Measurements from ENCODE around the gene IRAK1. TPM values are rescaled to one million over a fixed set of nuclear protein-coding genes. Genes with fewer than 3 reads are reported as not detected.
A peak's percentile ranks its signal among the peaks of the same experiment; 100 is the strongest.

Gene IRAK1
- total and polyA plus RNA-seq, 9 of the 15 experiments (the other 6 are each of a cell fraction or from before 2014, with no cell fraction given), result 11.6 to 261 (median 91.6) TPM

DNA sequence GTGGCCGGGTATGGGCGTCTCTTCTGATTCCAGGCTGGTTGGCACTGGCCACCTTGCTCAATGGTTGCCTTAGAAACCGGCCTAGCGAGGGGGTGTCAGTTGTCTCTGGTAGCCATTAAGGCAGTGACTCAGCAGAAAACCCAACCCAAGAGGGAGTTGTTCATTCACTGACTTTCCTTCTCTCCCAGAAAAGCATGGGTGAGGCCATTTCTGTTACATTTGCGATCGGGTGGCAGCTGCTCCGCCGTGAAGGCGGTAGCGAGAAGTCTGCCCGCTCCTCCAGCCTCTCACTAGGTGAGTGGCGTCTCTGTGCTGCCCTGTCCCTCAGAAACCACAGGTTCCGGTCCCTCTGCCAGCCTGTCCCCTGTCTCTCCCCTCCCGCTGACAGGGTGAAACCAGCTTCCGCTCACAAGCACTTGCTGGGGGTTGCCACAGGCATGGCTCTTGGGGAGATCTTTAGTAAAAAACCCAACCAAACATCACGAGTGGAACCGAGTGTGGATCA, 17.4 kb downstream of the IRAK1 start (continued):
- peak; percentile 98 for TF ChIP-seq BACH1 (tag; IDR thresholded peaks at IDR 0.05)
- TF ChIP-seq, protein P1, sequence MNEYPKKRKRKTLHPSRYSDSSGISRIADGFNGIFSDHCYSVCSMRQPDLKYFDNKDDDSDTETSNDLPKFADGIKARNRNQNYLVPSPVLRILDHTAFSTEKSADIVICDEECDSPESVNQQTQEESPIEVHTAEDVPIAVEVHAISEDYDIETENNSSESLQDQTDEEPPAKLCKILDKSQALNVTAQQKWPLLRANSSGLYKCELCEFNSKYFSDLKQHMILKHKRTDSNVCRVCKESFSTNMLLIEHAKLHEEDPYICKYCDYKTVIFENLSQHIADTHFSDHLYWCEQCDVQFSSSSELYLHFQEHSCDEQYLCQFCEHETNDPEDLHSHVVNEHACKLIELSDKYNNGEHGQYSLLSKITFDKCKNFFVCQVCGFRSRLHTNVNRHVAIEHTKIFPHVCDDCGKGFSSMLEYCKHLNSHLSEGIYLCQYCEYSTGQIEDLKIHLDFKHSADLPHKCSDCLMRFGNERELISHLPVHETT (CRISPR knock-in tag; conservative IDR thresholded peaks at IDR 0.05 in 1 of 2, IDR thresholded peaks at IDR 0.05 in 1 of 2), result peak in 1 of 2 experiments; percentile 98; a peak in 2 of 4 replicates
- TF ChIP-seq IRF2 (CRISPR knock-in tag; IDR thresholded peaks at IDR 0.05), result no peak
- TF ChIP-seq SRSF1 (IDR thresholded peaks at IDR 0.05; ENCODE audit: low read depth, low read length), result no peak
- TF ChIP-seq, protein P2, sequence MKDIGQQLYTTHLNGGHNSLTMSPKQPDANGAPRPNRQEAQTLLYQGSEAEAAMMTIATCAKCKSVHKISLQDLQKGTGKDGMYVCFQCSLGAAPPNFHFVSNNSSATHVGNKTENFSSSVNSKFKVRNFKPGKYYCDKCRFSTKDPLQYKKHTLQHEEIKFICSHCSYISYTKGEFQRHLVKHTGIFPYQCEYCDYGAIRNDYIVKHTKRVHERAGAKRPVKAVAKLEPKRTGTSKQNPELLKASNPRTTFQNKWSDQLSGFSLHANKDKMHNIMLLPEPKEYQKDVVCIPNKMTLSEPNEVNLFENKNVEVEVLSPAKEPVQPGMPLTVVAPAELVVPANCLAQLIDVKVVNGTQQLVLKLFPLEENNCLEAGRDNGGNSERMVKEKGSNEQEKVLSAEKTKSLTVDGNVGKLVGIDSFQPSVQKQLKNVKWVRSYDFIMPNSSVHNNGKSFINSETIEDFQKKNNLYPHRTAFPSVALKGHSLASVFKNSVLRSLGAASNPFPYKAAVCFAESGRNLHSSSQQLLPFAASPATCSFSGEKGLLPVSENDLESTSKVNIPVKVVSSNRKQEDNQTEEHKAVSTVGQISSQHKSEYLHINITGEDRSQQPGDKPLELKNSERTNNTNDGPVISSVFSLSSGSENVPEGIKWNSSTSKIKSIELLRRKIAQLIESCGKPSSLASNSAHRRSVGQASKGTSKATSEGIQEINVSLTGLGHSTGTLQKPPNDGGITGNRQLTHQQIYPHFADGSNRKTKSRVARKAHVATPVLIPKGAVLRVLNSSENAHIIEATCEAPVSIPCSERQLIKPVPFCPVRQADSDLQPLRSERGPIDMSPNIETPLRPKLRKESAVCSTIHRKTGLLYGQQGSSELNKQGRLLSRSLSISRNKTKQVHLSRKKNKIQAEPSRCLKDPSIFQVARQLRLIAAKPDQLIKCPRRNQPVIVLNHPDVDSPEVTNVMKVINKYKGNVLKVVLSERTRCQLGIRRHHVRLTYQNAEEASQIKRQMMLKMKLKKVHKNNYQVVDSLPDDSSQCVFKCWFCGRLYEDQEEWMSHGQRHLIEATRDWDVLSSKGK (CRISPR knock-in tag; IDR thresholded peaks at IDR 0.05), result no peak
- TF ChIP-seq, protein P3, sequence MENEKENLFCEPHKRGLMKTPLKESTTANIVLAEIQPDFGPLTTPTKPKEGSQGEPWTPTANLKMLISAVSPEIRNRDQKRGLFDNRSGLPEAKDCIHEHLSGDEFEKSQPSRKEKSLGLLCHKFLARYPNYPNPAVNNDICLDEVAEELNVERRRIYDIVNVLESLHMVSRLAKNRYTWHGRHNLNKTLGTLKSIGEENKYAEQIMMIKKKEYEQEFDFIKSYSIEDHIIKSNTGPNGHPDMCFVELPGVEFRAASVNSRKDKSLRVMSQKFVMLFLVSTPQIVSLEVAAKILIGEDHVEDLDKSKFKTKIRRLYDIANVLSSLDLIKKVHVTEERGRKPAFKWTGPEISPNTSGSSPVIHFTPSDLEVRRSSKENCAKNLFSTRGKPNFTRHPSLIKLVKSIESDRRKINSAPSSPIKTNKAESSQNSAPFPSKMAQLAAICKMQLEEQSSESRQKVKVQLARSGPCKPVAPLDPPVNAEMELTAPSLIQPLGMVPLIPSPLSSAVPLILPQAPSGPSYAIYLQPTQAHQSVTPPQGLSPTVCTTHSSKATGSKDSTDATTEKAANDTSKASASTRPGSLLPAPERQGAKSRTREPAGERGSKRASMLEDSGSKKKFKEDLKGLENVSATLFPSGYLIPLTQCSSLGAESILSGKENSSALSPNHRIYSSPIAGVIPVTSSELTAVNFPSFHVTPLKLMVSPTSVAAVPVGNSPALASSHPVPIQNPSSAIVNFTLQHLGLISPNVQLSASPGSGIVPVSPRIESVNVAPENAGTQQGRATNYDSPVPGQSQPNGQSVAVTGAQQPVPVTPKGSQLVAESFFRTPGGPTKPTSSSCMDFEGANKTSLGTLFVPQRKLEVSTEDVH (IDR thresholded peaks at IDR 0.05; ENCODE audit: low read depth, partially characterized antibody), result no peak
- no peak for TF ChIP-seq NCOA1 (IDR thresholded peaks at IDR 0.05; ENCODE audit: low read depth)
- TF ChIP-seq, protein P4, sequence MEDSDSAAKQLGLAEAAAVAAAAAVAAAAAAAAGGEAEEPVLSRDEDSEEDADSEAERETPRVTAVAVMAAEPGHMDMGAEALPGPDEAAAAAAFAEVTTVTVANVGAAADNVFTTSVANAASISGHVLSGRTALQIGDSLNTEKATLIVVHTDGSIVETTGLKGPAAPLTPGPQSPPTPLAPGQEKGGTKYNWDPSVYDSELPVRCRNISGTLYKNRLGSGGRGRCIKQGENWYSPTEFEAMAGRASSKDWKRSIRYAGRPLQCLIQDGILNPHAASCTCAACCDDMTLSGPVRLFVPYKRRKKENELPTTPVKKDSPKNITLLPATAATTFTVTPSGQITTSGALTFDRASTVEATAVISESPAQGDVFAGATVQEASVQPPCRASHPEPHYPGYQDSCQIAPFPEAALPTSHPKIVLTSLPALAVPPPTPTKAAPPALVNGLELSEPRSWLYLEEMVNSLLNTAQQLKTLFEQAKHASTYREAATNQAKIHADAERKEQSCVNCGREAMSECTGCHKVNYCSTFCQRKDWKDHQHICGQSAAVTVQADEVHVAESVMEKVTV (CRISPR knock-in tag; IDR thresholded peaks at IDR 0.05), result peak; percentile 31; the same call in 1 of the 2 replicates
- no peak for TF ChIP-seq RBM17 (IDR thresholded peaks at IDR 0.05; ENCODE audit: borderline replicate concordance, low read depth, low read length)
- TF ChIP-seq, protein P5, sequence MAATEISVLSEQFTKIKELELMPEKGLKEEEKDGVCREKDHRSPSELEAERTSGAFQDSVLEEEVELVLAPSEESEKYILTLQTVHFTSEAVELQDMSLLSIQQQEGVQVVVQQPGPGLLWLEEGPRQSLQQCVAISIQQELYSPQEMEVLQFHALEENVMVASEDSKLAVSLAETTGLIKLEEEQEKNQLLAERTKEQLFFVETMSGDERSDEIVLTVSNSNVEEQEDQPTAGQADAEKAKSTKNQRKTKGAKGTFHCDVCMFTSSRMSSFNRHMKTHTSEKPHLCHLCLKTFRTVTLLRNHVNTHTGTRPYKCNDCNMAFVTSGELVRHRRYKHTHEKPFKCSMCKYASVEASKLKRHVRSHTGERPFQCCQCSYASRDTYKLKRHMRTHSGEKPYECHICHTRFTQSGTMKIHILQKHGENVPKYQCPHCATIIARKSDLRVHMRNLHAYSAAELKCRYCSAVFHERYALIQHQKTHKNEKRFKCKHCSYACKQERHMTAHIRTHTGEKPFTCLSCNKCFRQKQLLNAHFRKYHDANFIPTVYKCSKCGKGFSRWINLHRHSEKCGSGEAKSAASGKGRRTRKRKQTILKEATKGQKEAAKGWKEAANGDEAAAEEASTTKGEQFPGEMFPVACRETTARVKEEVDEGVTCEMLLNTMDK (IDR thresholded peaks at IDR 0.05; ENCODE audit: borderline replicate concordance, insufficient read depth, low read depth, low read length, poor library complexity, severe bottlenecking), result no peak
- TF ChIP-seq MCM2 (IDR thresholded peaks at IDR 0.05; ENCODE audit: low read depth), result no peak
- TF ChIP-seq HDGF (IDR thresholded peaks at IDR 0.05), result no peak
- no peak for TF ChIP-seq KDM1A (IDR thresholded peaks at IDR 0.05)
- no peak for TF ChIP-seq DACH1 (IDR thresholded peaks at IDR 0.05; ENCODE audit: partially characterized antibody)
